HepG2 (cell line): ENCODE measurements around the gene COLEC12. TPM values are rescaled to one million over a fixed set of nuclear protein-coding genes. Genes with fewer than 3 reads are reported as not detected.

ENCODE experiments used
- ATAC-seq: fragments of 200-7000 bp; cut with Tn5 transposase; 3 replicates; pipeline ENCODE4 v1.9.1; 2020; ENCODE audit warnings: mild to moderate bottlenecking, moderate library complexity
- BruUV-seq: library from RNA; stranded (reverse); fragments of 400-500 nt; replicated peaks from 2 replicates; lab custom pipeline; 2021; lab: Mats Ljungman, UMichigan
- CTCF ChIA-PET: fragments of 300-600 bp; formaldehyde crosslinking; extraction: SDS; loops from one replicate; lab custom pipeline; 2021; ENCODE audit warnings: low total read pairs, inconsistent platforms, low intra/inter-chr PET ratio; lab: Yijun Ruan, JAX
- POLR2A ChIA-PET: fragments of 350-600 bp; sonication (Branson Sonifier 250); formaldehyde crosslinking; loops from one replicate; lab custom pipeline; 2020; ENCODE audit warnings: antibody characterized with exemption, inconsistent platforms; lab: Yijun Ruan, JAX
- DNase-seq: peaks from one replicate; pipeline ENCODE4 v3.0.0-alpha.2; 2015; ENCODE audit warnings: low spot score
- FAIRE-seq: peaks from 3 replicates; lab custom pipeline; 2011; peaks lifted over from hg19 to GRCh38; lab: Jason Lieb, UNC
- H2AFZ ChIP-seq: one replicate; pipeline ENCODE4 v1.6.1; 2011; ENCODE audit warnings: low read length, inconsistent platforms
- H3K27ac ChIP-seq: fragments of 300-600 bp; 3 replicates; pipeline ENCODE4 v1.8.0; 2011; ENCODE audit warnings: mixed run types, mild to moderate bottlenecking, mixed read lengths, low read length, inconsistent platforms; ENCODE audit not compliant: insufficient read depth; ENCODE audit errors: extremely low read length
- H3K27me3 ChIP-seq, 2 experiments: fragments of 200-600 bp in 1 of 2; 2 replicates in 1 of 2; 3 replicates in 1 of 2; pipeline versions ENCODE4 v1.6.0 to v1.8.0; 2011; ENCODE audit warnings: low read length in 2 of 2, mild to moderate bottlenecking in 2 of 2, moderate library complexity in 2 of 2, inconsistent platforms in 1 of 2; ENCODE audit not compliant: insufficient read depth in 2 of 2, control insufficient read depth in 1 of 2
- H3K36me3 ChIP-seq, 2 experiments: fragments of 200-600 bp in 1 of 2; replicated peaks in 1 of 2; 2 replicates in 1 of 2; 3 replicates in 1 of 2; pipeline versions ENCODE4 v1.5.1 to v1.8.0; 2011; ENCODE audit warnings: low read length in 2 of 2, inconsistent platforms in 1 of 2; ENCODE audit not compliant: insufficient read depth in 2 of 2, control insufficient read depth in 1 of 2
- H3K4me1 ChIP-seq: 2 replicates; pipeline ENCODE4 v1.5.1; 2012; ENCODE audit warnings: low read length, inconsistent platforms; ENCODE audit not compliant: insufficient read depth
- H3K4me2 ChIP-seq: 2 replicates; pipeline ENCODE4 v1.6.0; 2011; ENCODE audit warnings: low read depth, low read length, inconsistent platforms
- H3K4me3 ChIP-seq, 3 experiments: fragments of 200-600 bp in 1 of 3; sonication (generic), shearing (Covaris generic) in 1 of 3; replicated peaks in 1 of 3; 2 replicates each; pipeline ENCODE4 v1.5.1; 2011 to 2016; ENCODE audit warnings: low read length in 3 of 3, inconsistent platforms in 2 of 3, low read depth in 2 of 3, mild to moderate bottlenecking in 2 of 3, control low read depth in 1 of 3, mixed read lengths in 1 of 3; ENCODE audit not compliant: insufficient read depth in 1 of 3
- H3K79me2 ChIP-seq: one replicate; pipeline ENCODE4 v1.6.1; 2011; ENCODE audit warnings: low read length, inconsistent platforms; ENCODE audit not compliant: insufficient read depth
- H3K9ac ChIP-seq: 2 replicates; pipeline ENCODE4 v1.6.0; 2011; ENCODE audit warnings: mild to moderate bottlenecking, low read depth, low read length, inconsistent platforms; ENCODE audit not compliant: insufficient read depth
- H3K9me3 ChIP-seq: 2 replicates; pipeline ENCODE4 v1.5.1; 2012; ENCODE audit warnings: mild to moderate bottlenecking, low read length
- H4K20me1 ChIP-seq: 2 replicates; pipeline ENCODE4 v1.6.0; 2011; ENCODE audit warnings: inconsistent platforms, mild to moderate bottlenecking, low read length, moderate library complexity; ENCODE audit not compliant: insufficient read depth
- AKAP8 ChIP-seq: sonication (generic); formaldehyde crosslinking; IDR thresholded peaks from 2 replicates; pipeline ENCODE4 v1.5.1; 2020; ENCODE audit warnings: mild to moderate bottlenecking, missing genetic modification reagents
- ARNT ChIP-seq: fragments of 450-650 bp; IDR thresholded peaks from 2 replicates; pipeline ENCODE4 v1.6.1; 2017
- GABPB1 ChIP-seq: IDR thresholded peaks from 2 replicates; pipeline ENCODE4 v1.6.1; 2016; ENCODE audit warnings: mild to moderate bottlenecking, missing genetic modification reagents, moderate library complexity, missing compliant biosample characterization
- HOXA3 ChIP-seq: sonication (generic); formaldehyde crosslinking; IDR thresholded peaks from 2 replicates; pipeline ENCODE4 v1.5.0; 2020; ENCODE audit warnings: missing genetic modification reagents
- MBD4 ChIP-seq: IDR thresholded peaks from 2 replicates; pipeline ENCODE4 v1.6.1; 2012; ENCODE audit warnings: low read length, inconsistent platforms, borderline replicate concordance
- NFYC ChIP-seq: IDR thresholded peaks from 2 replicates; pipeline ENCODE4 v1.6.1; 2016; ENCODE audit warnings: missing genetic modification reagents, missing compliant biosample characterization
- PLRG1 ChIP-seq: fragments of 450-650 bp; conservative IDR thresholded peaks from 2 replicates; pipeline ENCODE4 v1.6.1; 2016
- TAF15 ChIP-seq: fragments of 200-400 bp; formaldehyde crosslinking; IDR thresholded peaks from one replicate; pipeline ENCODE4 v1.6.1; 2018; ENCODE audit warnings: mild to moderate bottlenecking, low read depth, low read length; ENCODE audit not compliant: poor library complexity, severe bottlenecking
- ZFP37 ChIP-seq: sonication (generic); formaldehyde crosslinking; IDR thresholded peaks from 2 replicates; pipeline ENCODE4 v1.4.0; 2020; ENCODE audit warnings: missing genetic modification reagents, borderline replicate concordance
- ZNF124 ChIP-seq: sonication (generic); formaldehyde crosslinking; IDR thresholded peaks from 2 replicates; pipeline ENCODE4 v1.4.0; 2020; ENCODE audit warnings: missing genetic modification reagents
- ZNF138 ChIP-seq: sonication (generic); formaldehyde crosslinking; IDR thresholded peaks from 2 replicates; pipeline ENCODE4 v1.5.0; 2020; ENCODE audit warnings: mild to moderate bottlenecking, low read depth, missing genetic modification reagents
- ZNF451 ChIP-seq: sonication (generic); formaldehyde crosslinking; IDR thresholded peaks from 2 replicates; pipeline ENCODE4 v1.5.0; 2020; ENCODE audit warnings: mild to moderate bottlenecking, missing genetic modification reagents
- ZNF569 ChIP-seq: sonication (generic); formaldehyde crosslinking; IDR thresholded peaks from 2 replicates; pipeline ENCODE4 v1.5.0; 2020; ENCODE audit warnings: mild to moderate bottlenecking, missing genetic modification reagents, moderate library complexity, borderline replicate concordance
- WGBS: methylation state at CpG from one replicate; pipeline ENCODE4 v1.1.6; 2017; ENCODE audit warnings: low lambda C conversion rate; 5-methylcytosine and 5-hydroxymethylcytosine counted together
- in situ Hi-C: cut with HindIII; loops from 2 replicates; pipeline ENCODE4 v1.10.0; 2017; ENCODE audit warnings: low pct_unique_long_range_greater_than_20kb; ENCODE audit not compliant: extremely low pct_ligation_motif_present
- intact Hi-C: fragments of 100-400 bp; cut with micrococcal nuclease; formaldehyde crosslinking; loops from one replicate; pipeline ENCODE4 v1.10.0; 2022; ENCODE audit not compliant: unreplicated experiment
- polyA plus RNA-seq, 8 experiments: library from polyadenylated mRNA; depleted of rRNA in 3 of 8; stranded (reverse) in 7 of 8; unstranded in 1 of 8; fragments of >200 nt; fragmentation: Illumina TruSeq in 4 of 8; extraction: Trizol in 4 of 8; gene quantifications; 2 replicates each; pipeline versions ENCODE4 v1.2.1 to v1.2.3, GENCODE V29; 2011 to 2016; ENCODE audit warnings: low read depth in 4 of 8, missing spikeins in 1 of 8, mixed read lengths in 1 of 8; ENCODE audit not compliant: insufficient read depth in 1 of 8
- total RNA-seq, 5 experiments: library from RNA; depleted of rRNA; stranded (reverse); fragments of >200 nt; fragmentation: Illumina TruSeq; extraction: Trizol; gene quantifications; 2 replicates each; pipeline ENCODE4 v1.2.3, GENCODE V29; 2016; ENCODE audit warnings: low read depth in 1 of 5
- TF ChIP-seq, protein P1 (sequence below): IDR thresholded peaks from 2 replicates; pipeline ENCODE4 v1.4.0; 2020; ENCODE audit warnings: mild to moderate bottlenecking, missing genetic modification reagents
- TF ChIP-seq, protein P2 (sequence below): sonication (generic); formaldehyde crosslinking; conservative IDR thresholded peaks from 2 replicates; pipeline ENCODE4 v1.4.0; 2020; ENCODE audit warnings: mild to moderate bottlenecking, missing genetic modification reagents, moderate library complexity
- TF ChIP-seq, protein P3 (sequence below): sonication (generic); IDR thresholded peaks from 2 replicates; pipeline ENCODE4 v1.6.1; 2016; ENCODE audit warnings: low read depth, borderline replicate concordance

Gene COLEC12
- total and polyA plus RNA-seq, 2 of the 13 experiments (the other 11 are each of a cell fraction or from before 2014, with no cell fraction given): 0.02 to 0.11 TPM

DNA sequence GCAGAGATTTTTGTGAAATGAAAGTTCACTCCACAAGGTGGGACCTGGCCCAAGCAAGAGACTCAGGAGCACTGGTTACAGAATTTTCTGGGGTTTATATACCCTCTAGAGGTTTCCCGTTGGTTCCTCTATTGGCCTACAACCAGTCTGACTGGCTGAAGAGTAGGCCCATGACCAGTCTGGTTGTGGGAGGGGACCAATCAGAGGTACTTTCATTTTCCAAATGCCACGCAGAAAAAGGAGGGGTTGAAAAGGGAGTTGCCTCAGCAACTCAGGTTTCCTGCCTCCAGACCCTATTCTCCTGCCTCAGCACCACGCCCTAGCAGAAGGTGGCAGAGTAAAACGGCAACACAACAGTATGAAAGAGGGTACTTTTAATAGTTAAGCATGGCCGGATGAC lies 98.4 kb downstream of the COLEC12 start:
- Histone ChIP-seq H4K20me1 (no peaks in the 10 kb centered on the region), H2AFZ (no peak overlapping the region), H3K36me3 (no peaks in the 10 kb centered on the region), H3K27me3 (peaks cover 0 to 1% of the 10 kb centered on the region in 2 experiments; a peak in 2 of 5 replicates), H3K4me2 (no peak overlapping the region), H3K4me3 (no peak overlapping the region), H3K4me1 (peaks cover 10% of the 10 kb centered on the region; the same call in 1 of the 2 replicates), H3K27ac (no peak overlapping the region), H3K79me2 (no peaks in the 10 kb centered on the region), H3K9ac (no peak overlapping the region), H3K9me3 (peaks cover 10% of the 10 kb centered on the region; the same call in 1 of the 2 replicates)
- CTCF ChIA-PET: no interaction called here
- no peak for TF ChIP-seq PLRG1
- TF ChIP-seq NFYC (CRISPR knock-in tag): no peak
- TF ChIP-seq, protein P1, sequence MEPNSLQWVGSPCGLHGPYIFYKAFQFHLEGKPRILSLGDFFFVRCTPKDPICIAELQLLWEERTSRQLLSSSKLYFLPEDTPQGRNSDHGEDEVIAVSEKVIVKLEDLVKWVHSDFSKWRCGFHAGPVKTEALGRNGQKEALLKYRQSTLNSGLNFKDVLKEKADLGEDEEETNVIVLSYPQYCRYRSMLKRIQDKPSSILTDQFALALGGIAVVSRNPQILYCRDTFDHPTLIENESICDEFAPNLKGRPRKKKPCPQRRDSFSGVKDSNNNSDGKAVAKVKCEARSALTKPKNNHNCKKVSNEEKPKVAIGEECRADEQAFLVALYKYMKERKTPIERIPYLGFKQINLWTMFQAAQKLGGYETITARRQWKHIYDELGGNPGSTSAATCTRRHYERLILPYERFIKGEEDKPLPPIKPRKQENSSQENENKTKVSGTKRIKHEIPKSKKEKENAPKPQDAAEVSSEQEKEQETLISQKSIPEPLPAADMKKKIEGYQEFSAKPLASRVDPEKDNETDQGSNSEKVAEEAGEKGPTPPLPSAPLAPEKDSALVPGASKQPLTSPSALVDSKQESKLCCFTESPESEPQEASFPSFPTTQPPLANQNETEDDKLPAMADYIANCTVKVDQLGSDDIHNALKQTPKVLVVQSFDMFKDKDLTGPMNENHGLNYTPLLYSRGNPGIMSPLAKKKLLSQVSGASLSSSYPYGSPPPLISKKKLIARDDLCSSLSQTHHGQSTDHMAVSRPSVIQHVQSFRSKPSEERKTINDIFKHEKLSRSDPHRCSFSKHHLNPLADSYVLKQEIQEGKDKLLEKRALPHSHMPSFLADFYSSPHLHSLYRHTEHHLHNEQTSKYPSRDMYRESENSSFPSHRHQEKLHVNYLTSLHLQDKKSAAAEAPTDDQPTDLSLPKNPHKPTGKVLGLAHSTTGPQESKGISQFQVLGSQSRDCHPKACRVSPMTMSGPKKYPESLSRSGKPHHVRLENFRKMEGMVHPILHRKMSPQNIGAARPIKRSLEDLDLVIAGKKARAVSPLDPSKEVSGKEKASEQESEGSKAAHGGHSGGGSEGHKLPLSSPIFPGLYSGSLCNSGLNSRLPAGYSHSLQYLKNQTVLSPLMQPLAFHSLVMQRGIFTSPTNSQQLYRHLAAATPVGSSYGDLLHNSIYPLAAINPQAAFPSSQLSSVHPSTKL (CRISPR knock-in tag): no peak
- TF ChIP-seq HOXA3 (CRISPR knock-in tag): no peak
- TF ChIP-seq ARNT: no peak
- TF ChIP-seq, protein P2, sequence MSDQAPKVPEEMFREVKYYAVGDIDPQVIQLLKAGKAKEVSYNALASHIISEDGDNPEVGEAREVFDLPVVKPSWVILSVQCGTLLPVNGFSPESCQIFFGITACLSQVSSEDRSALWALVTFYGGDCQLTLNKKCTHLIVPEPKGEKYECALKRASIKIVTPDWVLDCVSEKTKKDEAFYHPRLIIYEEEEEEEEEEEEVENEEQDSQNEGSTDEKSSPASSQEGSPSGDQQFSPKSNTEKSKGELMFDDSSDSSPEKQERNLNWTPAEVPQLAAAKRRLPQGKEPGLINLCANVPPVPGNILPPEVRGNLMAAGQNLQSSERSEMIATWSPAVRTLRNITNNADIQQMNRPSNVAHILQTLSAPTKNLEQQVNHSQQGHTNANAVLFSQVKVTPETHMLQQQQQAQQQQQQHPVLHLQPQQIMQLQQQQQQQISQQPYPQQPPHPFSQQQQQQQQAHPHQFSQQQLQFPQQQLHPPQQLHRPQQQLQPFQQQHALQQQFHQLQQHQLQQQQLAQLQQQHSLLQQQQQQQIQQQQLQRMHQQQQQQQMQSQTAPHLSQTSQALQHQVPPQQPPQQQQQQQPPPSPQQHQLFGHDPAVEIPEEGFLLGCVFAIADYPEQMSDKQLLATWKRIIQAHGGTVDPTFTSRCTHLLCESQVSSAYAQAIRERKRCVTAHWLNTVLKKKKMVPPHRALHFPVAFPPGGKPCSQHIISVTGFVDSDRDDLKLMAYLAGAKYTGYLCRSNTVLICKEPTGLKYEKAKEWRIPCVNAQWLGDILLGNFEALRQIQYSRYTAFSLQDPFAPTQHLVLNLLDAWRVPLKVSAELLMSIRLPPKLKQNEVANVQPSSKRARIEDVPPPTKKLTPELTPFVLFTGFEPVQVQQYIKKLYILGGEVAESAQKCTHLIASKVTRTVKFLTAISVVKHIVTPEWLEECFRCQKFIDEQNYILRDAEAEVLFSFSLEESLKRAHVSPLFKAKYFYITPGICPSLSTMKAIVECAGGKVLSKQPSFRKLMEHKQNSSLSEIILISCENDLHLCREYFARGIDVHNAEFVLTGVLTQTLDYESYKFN: no peak
- TF ChIP-seq ZFP37 (CRISPR knock-in tag): no peak
- TF ChIP-seq AKAP8 (CRISPR knock-in tag): no peak
- no peak for TF ChIP-seq ZNF451
- TF ChIP-seq, protein P3, sequence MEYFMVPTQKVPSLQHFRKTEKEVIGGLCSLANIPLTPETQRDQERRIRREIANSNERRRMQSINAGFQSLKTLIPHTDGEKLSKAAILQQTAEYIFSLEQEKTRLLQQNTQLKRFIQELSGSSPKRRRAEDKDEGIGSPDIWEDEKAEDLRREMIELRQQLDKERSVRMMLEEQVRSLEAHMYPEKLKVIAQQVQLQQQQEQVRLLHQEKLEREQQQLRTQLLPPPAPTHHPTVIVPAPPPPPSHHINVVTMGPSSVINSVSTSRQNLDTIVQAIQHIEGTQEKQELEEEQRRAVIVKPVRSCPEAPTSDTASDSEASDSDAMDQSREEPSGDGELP: no peak
- TF ChIP-seq MBD4: no peak
- no peak for TF ChIP-seq TAF15
- TF ChIP-seq GABPB1: no peak
- no peak for TF ChIP-seq ZNF124 (CRISPR knock-in tag)
- no peak for TF ChIP-seq ZNF569 (CRISPR knock-in tag)
- no peak for TF ChIP-seq ZNF138 (CRISPR knock-in tag)
- in situ Hi-C loops (no loop called here), intact Hi-C loops (no loop called here)
- 55% methylated on average over 5 of the region's 5 CpGs for WGBS
- FAIRE-seq (no peak), ATAC-seq (no peak), DNase-seq (no peak)
- POLR2A ChIA-PET: no interaction called here
- BruUV-seq: no TSS peak
